ENCODE data around the gene CEMIP.

DNA sequence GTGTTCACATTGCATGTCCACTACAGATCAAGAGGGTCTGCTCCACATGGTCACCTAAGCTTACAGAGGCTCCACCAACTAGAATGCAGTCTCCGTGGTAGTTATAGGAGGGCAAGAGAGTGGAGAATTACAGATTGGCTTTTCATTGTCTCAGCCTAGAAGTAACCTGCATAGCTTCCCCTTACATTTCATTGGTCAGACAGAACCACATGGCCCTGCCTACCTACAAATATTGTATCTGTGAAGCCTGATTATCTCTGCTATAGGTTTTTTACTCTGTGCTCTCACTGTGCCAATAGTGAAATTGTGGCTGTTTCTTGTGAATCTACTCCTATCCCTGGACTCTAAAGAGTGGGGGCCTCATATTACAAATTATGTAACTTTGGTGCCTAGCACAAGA, 219.1 kb downstream of the CEMIP start:
- TF ChIP-seq, protein P1, sequence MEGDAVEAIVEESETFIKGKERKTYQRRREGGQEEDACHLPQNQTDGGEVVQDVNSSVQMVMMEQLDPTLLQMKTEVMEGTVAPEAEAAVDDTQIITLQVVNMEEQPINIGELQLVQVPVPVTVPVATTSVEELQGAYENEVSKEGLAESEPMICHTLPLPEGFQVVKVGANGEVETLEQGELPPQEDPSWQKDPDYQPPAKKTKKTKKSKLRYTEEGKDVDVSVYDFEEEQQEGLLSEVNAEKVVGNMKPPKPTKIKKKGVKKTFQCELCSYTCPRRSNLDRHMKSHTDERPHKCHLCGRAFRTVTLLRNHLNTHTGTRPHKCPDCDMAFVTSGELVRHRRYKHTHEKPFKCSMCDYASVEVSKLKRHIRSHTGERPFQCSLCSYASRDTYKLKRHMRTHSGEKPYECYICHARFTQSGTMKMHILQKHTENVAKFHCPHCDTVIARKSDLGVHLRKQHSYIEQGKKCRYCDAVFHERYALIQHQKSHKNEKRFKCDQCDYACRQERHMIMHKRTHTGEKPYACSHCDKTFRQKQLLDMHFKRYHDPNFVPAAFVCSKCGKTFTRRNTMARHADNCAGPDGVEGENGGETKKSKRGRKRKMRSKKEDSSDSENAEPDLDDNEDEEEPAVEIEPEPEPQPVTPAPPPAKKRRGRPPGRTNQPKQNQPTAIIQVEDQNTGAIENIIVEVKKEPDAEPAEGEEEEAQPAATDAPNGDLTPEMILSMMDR (conservative IDR thresholded peaks at IDR 0.05; ENCODE audit: low read depth, low read length) = no peak
- TF ChIP-seq POLR2A (IDR thresholded peaks at IDR 0.05; ENCODE audit: low read depth, low read length) (no peak), CEBPB (IDR thresholded peaks at IDR 0.05; ENCODE audit: low read depth, low read length) (no peak), MXI1 (IDR thresholded peaks at IDR 0.05; ENCODE audit: borderline replicate concordance, low read depth, low read length) (no peak), RCOR1 (IDR thresholded peaks at IDR 0.05; ENCODE audit: insufficient replicate concordance, low read length) (no peak)

Data from IMR-90 (cell line).